Measurements from ENCODE around the gene FOSB. TPM values are rescaled to one million over a fixed set of nuclear protein-coding genes. Genes with fewer than 3 reads are reported as not detected.
A peak's percentile ranks its signal among the peaks of the same experiment; 100 is the strongest.

Gene FOSB
- total RNA-seq, 1 donor from 2014 or later, result 0.33 TPM

DNA sequence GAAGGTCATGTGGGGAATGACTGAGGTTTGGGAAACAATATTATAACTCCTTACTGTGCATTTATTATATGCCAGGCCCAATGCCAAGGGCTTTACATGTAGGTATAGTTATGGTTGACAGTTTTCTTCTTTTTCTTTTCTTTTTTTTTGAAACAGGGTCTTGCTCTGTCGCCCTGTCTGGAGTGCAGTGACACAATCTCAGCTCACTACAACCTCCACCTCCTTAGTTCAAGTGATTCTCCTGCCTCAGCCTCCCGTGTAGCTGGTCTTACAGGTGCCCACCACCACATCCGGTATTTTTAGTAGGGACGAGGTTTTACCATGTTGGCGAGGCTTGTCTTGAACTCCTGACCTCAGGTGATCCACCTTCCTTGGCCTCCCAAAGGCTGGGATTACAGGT lies 15.2 kb downstream of the FOSB start:
- DNase-seq (ENCODE audit: low read depth, low spot score), result no peak

DNA sequence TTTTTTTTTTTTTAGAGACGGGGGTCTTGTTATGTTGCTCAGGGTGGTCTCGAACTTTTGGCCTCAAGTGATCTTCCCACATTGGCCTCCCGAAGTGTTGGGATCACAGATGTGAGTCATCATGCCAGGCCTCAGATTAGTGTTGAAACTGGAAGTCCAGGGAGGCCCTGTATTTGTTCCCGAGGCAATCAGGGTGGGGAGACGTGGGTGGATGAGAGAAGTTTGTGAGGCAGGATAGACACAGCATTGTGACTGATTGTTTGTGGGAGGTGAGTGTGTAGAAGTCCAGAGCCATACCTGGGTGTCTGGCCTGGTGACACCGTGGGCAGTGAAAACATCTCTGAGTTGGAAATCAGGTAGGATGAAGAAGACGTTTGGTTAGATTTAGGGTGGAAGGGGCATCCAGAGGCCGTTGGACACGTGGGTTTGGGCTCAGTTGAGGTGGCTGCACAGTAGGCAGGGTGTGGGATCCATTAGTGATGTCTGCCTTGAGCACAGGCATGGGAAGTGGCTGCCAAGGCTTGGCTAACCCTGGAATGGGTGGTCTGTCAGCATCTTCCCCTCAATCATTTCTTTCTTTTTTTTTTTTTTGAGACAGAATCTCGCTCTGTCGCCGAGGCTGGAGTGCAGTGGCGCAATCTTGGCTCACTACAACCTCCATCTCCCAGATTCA lies 16.6 kb downstream of the FOSB start:
- DNase-seq (ENCODE audit: low read depth, low spot score), result no peak

DNA sequence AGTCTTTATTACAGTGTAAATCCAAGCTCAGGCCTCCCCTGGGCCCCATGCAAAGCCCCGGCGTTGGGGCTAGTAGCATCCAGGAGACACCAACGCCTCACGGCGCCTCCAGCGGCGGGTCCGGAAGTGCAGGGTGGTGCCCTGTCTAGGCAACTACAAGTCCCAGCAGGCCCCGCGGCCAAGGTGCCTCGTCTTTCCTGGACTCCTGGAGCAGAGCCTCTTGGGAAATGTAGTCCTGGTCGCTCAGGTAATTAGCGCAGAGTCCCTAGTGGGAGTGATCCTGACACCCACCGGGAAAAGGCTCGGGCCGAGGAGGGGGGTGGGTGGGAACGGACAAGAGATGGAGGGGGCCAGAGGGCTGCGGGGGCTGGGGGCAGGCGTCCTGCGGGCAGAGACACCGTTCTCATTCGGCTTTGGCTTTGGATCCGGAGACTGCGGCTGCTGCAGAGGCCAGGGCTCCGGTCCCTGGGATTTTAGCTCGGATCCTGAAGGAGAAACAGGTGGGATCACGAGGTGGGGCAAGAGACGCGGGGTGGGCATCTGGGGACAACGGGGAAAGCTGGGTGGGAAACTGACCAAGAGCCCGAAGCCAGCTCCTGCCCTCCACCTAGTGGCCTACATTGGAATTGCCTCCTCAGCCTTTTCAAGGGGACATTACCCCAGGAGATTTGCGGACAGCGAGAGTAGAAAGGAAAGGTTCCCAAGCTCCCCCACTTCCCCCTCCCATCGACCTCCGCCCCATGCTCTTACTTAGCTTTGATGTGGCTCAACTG lies 17.7 kb downstream of the FOSB start:
- peak; percentile 84 for DNase-seq (ENCODE audit: low read depth, low spot score)

GRCh38 chr19:45488708-45489107 lies 20.9 kb downstream of the FOSB start:
- no peak for DNase-seq (ENCODE audit: low read depth, low spot score)

DNA sequence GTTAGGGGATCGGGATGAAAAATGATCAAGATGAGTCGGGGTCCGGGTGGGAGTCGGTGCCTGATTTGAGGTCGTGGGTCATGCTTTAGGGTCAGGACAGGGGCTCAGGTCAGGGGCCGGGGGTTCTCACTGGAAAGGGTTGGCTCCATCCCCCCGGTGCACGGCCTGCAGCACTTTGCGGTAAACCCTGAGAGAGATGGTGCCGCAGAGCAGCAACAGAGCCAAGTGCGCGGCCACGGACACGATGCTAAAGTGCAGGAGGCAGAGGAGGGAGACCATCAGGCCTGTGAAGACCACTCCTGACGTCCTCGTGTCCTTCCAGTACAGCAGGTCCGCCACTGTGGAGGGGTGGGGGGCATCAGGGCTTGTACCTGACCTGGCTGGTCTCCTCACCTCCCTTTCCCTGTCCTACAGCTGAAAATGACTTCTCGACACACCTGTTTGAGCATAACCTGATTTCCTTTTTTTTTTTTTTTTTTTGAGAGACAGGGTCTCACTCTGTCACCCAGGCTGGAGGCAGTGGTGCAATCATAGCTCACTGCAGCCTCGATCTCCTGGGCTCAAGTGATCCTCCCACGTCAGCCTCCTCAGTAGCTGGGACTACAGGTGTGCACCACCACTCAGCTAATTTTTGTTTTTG lies 21.5 kb downstream of the FOSB start:
- DNase-seq (ENCODE audit: low read depth, low spot score), result no peak

DNA sequence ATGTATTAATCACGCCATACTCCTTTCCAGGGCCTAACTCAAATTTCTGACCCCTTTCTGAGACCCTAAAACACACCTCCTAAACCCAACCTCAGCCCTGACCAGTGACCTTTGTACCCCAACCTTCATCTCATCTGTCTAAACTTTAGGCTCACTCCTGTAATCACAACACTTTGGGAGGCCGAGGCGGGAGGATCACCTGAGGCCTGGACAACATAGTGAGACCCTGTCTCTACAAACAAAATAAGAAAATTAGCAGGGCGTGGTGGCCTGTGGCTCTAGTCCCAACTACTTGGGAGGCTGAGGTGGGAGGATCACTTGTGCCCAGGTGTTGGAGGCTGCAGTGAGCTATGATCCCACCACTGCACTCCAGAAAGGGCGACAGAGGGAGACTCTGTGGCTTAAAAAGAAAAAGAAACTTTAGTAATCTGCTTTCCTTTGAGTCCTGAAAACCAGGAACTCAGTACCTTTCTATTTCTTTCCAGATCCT lies 24.4 kb downstream of the FOSB start:
- DNase-seq (ENCODE audit: low read depth, low spot score), result no peak

DNA sequence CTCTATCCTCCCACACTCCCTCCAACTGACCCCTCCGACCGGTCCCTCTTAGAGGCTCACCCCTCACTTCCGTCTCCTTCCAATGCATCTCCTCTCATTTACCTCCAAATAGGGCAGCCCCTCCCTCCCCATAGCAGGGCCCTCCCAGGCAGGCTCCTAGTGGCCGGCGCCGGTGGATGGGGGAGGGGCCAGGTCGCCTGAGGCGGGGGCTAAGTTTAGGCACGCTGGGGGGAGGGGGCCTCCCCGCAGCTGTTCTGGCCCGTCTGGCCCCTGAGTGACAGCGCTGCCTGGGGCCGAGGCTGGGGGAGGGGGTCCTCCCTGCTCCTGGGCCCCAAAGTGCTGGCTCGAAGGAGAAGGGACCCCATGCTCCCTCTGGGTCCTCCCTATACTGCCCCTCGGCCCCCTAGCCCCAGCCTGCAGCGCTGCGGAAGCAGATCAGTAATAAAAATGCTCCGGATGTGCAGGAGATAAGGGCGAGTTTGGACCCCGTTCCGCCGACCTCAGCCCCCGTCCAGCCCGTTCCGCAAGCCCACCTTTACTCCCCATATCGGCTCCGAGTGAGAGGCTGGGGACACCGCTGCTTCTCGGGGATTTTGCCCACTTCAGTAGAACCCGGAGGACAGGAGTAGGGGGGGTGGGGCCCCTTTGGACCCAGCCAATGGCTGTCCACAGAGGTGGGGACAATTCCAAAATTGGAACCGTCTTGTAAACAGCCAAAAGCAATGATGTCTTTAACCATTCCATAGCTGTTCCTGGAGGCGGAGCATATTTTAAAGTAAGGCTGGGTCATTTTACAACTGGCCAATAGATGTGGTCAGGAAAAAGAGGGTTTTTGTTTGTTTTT lies 25.1 kb downstream of the FOSB start:
- no peak for DNase-seq (ENCODE audit: low read depth, low spot score)

DNA sequence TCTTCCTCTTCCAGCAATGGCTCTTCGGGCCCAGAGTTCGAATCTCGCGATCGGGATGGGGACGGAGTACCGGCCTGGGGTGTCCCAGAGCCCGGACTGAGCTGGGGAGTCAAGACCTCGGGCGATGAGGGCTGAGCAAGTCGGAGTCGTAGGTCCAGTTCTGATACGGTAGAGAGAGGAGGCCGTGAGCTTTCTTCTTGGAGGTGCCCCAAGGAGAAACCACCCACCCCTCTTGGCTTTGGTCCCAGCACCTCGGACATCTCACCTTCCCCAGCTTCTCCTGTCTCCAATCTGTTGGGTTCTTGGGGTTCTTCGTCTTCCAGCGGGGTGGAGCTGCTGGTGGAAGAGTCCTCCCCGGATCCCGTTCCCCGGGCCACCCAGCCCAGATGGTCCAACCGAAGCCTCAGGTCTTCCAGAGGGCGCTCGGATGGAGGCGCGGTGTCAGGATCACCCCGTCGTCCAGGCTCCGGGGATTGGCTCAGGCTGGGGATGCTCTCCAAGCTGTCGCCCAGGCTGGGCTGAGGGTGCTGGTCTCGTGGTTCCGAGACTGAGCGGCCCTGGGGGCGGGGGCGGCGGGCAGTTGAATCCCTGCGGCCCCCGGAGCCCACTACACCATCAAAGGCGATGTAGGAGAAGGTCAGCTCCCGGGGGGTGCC lies 26.6 kb downstream of the FOSB start:
- DNase-seq (ENCODE audit: low read depth, low spot score), result no peak

DNA sequence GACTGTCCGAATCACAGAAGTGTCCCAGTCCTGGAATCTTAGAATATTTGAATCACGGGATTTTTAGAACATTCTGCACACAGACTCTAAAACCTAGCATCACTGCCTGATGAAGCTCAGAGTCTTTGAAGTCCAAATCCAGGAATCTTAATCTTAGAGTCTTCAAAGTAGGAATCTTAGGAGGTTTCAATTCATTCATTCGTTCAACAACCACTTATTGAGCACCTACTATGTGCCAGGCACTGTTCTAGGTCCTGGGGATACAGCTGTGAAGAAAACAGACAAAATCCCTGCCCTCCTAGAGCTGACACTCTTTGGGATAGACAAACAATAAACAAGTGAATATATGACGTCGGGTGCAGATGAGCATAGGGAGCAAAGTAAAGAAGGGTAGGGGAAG lies 27.4 kb downstream of the FOSB start:
- no peak for DNase-seq (ENCODE audit: low read depth, low spot score)

DNA sequence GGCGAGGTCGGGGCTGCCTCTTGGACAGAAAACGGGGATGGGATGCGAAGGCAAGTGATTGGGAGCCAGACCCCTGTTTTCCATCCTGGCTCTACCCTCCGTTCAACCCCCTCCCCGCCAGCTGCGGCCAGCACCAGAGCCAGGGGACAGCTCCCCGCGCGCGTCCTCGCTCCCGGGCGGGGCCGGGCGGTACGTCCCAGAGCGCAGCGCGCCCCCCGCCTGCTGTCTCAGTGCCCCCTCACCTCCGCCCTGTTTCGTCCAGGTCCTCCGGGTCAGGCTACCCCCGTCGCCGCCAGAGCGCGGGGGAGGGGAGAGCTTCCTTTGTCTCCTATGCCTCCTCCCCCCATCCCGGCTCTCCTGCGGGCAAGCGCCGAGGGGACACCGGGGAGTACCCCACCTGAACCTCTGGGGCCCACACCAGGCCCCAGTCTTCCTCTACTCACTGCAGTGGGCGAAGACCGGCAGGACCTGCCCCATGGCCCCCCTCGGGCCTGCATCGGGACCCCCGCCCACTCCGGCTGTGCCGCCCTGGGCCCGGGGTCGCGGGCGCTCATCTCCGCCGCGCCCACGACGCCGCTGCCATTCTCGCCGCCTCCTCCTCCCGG lies 28.7 kb downstream of the FOSB start:
- DNase-seq (ENCODE audit: low read depth, low spot score), result no peak

- no peak for DNase-seq (ENCODE audit: low read depth, low spot score)
Measured at GRCh38 chr19:45497791-45498190, 30.0 kb downstream of the FOSB start.

DNA sequence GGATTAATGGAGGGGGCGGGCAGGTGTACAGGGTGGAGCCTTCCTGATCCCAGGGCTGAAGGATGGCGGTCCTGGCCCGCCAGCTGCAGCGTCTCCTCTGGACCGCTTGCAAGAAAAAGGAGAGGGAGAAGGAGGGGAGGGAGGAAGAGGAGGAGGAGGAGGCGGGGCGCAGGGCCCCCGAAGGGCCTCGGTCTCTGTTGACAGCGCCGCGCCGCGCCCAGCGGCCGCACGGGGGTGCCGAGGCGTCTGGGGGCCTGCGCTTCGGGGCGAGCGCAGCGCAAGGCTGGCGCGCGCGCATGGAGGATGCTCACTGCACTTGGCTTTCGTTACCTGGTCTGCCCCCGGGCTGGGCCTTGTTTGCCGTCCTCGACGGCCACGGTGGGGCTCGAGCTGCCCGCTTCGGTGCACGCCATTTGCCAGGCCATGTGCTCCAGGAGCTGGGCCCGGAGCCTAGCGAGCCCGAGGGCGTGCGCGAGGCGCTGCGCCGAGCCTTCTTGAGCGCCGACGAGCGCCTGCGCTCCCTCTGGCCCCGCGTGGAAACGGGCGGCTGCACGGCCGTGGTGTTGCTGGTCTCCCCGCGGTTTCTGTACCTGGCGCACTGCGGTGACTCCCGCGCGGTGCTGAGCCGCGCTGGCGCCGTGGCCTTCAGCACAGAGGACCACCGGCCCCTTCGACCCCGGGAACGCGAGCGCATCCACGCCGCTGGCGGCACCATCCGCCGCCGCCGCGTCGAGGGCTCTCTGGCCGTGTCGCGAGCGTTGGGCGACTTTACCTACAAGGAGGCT lies 30.8 kb downstream of the FOSB start, which contains the start of gene PPM1N:
Gene PPM1N, plus strand, starts transcription at position 33 of the 785 bp plus-strand sequence. Its CDS starts 30 bp downstream, at position 63.
- DNase-seq (ENCODE audit: low read depth, low spot score), result no peak

- DNase-seq (ENCODE audit: low read depth, low spot score), result no peak
Measured at GRCh38 chr19:45499196-45500180, 31.7 kb downstream of the FOSB start.

GRCh38 chr19:45500918-45501729 lies 33.3 kb downstream of the FOSB start:
- DNase-seq (ENCODE audit: low read depth, low spot score), result no peak

DNA sequence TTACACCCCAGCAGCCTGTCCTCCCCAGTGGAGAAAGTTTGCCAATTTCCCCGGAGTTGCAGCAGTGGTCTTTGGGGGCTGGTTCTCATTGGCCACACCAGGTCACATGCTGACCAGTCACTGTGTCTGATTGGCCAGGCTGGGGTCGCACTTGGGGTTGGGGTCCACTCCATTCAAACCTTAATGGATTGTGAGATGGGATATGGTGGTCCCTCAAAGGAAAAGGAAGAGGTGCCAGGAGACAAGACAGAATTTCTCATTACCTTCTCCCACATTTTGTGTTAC lies 33.9 kb downstream of the FOSB start:
- DNase-seq (ENCODE audit: low read depth, low spot score), result no peak

DNA sequence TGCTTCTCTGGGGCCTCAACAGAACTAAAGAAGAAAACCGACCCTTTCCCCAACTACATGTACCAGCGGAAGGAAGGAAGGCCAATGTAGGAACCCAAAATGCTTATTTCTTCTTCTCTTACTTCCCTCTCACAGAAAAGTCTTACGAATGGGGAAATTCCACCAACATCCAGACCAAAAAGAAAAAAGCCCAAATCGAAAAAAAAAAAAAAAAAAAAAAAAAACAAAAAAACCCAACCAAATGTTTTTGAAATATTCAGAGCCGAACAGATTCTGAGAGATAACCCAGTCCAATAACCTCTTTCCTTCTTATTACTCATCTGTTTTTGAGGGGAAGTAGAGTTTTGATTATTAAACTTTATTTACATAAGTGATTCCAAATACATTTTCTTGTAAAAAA lies 34.3 kb downstream of the FOSB start:
- no peak for DNase-seq (ENCODE audit: low read depth, low spot score)

- no peak for DNase-seq (ENCODE audit: low read depth, low spot score)
Measured at GRCh38 chr19:45503909-45504308, 36.1 kb downstream of the FOSB start.
